Stimulated activated CD8-positive, alpha-beta memory T cell treated with anti-CD3 and anti-CD28 coated beads, Interleukin-4, amount 100 ng/mL, for 48 hours (primary cell): ENCODE data around the gene FBXO44.

Experiments used
- DNase-seq: peaks from one replicate; pipeline ENCODE4 v3.0.0-alpha.2; 2020

The FBXO44 gene

GRCh38 chr1:11664336-11665065, 9.8 kb downstream of the FBXO44 start:
- DNase-seq = peak; percentile 74

DNA sequence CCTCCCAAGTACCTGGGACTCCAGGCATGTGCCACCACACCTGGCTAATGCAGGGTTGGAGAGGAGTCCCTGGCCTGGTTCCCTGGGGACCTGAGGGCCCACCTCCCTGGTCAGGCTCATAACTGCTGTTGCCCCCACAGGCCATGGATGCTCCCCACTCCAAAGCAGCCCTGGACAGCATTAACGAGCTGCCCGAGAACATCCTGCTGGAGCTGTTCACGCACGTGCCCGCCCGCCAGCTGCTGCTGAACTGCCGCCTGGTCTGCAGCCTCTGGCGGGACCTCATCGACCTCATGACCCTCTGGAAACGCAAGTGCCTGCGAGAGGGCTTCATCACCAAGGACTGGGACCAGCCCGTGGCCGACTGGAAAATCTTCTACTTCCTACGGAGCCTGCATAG, 13.8 kb downstream of the FBXO44 start:
- no peak for DNase-seq

GRCh38 chr1:11670747-11671146, 16.1 kb downstream of the FBXO44 start:
- no peak for DNase-seq

- no peak for DNase-seq
Measured at GRCh38 chr1:11671205-11671543, 16.5 kb downstream of the FBXO44 start.

DNA sequence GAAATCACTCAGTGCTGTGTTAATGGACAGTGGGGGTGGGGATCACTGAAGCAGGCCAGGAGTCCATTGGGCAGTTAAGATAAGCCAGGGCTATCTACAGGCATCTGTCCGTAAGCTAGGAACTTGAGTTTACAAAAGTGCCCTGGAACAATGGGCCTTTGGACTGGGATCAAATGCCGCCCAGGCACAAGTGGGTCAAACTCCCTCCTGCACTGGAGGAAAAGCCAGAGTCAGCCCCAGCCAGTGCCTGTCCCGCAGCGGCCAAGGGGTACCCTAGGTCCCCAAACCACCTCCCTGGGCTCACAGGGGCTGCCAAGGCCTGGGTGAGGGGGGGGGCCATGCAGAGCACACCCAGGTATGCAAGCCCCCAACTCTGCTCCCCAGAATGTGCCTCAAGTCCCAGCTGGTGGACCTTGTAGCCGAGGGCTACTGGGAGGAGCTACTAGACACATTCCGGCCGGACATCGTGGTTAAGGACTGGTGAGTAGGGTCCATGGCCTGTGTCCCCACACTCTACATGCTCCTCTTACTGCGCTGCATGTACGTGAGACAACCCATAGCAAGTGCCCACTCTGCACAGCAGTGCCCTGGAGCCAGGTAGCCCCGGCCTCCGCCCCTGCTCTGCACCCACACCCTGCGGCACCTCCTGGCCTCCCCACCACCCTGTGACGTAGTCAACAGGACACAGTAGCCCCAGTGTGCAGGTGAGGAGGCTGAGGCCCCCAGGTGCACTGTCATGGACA, 17.0 kb downstream of the FBXO44 start:
- DNase-seq = no peak

DNA sequence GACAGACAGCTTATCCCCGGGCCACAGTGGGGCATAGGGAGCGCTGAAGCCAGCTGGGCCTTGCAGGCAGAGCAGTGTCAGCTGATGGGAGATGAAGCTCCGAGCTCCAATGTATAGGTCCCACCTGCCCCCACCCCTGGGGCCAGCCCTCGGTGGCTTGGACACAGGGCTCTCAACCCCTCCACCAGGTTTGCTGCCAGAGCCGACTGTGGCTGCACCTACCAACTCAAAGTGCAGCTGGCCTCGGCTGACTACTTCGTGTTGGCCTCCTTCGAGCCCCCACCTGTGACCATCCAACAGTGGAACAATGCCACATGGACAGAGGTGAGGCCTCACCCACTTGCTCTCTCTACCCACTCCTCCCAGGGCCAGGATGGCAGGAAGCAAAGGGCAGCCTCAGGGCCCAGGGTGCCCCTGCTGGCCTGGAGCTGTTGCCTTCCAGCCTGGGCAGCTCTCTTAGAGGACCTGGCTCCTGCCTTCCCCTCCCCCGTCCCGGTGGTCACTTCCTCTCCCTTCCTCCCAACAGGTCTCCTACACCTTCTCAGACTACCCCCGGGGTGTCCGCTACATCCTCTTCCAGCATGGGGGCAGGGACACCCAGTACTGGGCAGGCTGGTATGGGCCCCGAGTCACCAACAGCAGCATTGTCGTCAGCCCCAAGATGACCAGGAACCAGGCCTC, 18.6 kb downstream of the FBXO44 start:
- no peak for DNase-seq

DNA sequence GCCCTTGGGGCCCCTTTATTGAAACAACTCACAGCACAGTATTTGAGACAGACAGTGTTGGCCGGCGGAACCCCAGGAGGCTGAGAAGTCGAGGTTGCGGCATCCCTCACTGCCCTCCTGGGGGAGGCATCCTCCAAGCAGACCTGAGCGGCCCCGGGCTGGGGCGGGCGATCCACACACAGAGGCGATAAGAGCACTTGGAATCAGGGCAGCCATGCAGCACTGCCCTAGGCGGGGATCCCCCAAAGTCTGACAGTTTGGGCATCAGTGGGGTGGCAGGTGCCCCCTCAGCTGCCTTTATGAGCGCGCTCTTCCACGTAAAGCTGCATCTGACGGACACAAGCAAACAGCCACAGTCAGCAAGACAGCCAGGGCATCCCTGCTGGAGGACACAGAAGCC, 19.8 kb downstream of the FBXO44 start:
- DNase-seq = no peak

DNA sequence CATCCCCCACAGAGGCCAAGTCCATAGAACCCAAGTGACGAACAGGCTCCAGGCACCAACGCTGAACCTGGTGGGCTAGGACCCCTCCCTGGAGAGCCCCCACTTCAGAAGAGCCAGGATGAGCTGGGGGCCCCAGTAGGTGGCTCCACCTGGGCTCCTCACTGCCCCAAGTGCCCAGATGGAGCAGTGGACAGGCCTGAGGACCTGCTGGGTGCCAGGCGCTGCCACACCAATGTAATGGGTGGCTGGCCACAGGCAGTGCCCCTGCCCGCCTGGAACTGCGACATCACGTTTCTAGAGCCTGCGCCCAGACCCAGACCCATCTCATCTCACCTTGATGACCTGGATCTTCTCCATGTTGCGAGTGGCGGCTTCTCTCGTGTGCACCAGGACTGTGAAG, 20.6 kb downstream of the FBXO44 start:
- no peak for DNase-seq

- no peak for DNase-seq
Measured at GRCh38 chr1:11676386-11677103, 21.9 kb downstream of the FBXO44 start.

DNA sequence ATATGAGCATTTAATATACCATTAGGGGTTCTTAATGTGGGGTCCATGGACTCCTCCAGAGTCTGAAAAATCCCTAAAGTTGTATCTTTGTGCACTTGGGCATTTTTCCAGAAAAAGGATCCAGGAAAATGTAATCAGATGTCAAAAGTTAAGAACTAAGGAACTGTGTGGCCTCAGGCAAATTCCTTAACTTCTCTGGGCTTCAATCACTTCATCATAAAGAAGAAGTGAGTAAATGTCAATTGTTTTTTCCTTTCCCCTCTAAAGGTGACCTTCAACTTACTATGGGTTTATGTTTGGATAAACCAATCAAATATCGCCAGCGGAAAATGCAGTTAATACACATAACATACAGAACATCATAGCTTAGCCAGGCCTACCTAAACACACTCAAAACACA, 23.8 kb downstream of the FBXO44 start:
- no peak for DNase-seq

GRCh38 chr1:11680270-11681070, 25.8 kb downstream of the FBXO44 start:
- DNase-seq = no peak

- peak; percentile 95 for DNase-seq
Measured at GRCh38 chr1:11681071-11681771, 26.5 kb downstream of the FBXO44 start, which contains the start of gene MAD2L2. TSS of gene MAD2L2 (minus strand) at chr1:11681148. CDS start at chr1:11680601, 547 bp downstream.

DNA sequence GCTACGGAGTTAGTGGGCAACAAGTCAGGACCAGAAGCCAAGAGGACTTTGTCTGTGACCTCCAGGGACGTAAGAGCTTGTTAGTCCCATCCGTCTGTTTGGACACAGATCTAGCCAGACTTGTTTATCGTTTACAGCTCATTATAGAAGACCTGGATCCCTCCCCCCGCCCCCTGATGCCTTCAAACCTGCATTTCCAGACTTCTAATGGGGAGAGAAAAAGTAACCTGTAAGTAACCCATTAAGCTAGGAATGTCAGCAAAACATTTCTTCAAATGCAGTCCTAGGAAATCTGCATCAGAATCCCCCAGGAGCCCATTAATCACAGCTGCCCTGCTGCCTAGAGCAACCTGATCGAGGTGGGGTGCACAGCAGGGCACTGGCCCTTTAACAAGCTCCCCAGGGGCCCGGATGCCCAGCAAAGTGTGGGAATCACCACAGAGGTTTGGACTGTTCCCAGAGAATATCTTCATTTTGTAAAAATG, 27.7 kb downstream of the FBXO44 start:
- no peak for DNase-seq

- DNase-seq = no peak
Measured at GRCh38 chr1:11682799-11683198, 28.1 kb downstream of the FBXO44 start.

- DNase-seq = no peak
Measured at GRCh38 chr1:11684070-11684469, 29.4 kb downstream of the FBXO44 start.

- no peak for DNase-seq
Measured at GRCh38 chr1:11685210-11685752, 30.6 kb downstream of the FBXO44 start.

GRCh38 chr1:11688506-11688905, 33.8 kb downstream of the FBXO44 start:
- DNase-seq = no peak

DNA sequence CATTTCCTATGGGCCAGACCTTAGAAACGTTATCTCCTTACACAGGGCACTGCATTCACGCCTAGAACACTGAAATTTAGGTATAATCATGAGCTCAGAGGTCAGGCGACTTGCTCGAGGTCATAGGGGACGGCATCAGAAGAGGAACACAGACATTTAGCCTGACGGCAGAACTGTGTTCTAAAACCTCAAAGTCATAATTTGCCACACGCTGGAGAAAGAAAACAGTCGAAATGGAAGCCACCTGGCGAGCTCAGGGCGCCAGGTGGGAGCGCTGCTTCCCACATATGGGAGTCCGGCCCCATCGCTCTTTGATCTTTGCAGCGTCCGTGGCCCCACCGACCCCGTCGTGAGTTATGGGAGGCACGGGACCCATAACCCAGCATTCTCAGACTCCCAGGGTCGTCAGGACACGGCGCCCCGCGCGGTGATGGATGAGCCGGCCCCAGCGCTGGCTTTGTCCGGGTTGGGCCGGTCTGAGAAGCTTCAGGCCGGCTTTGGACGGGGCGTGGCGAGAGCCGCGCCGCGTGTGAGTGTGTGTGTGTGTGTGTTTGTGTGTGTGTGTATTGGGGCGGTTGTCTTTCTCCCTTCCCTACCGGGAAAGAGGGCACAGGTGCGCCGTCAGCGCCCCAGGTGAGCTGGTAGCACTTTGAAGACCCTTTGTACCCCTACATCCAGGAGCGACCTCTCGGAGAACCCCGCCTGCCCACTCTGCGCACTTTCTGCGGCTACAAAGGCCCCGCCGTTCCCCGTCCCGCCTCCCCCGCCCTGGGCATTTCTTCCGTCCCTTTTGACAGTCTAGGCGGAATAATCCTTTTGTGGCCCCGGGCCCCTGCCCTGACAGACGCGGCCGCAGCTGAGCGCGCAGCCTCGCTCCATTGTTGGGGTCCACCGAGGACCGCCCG, 36.0 kb downstream of the FBXO44 start:
- DNase-seq = no peak

GRCh38 chr1:11691302-11691914, 36.7 kb downstream of the FBXO44 start, which contains the start of gene DRAXIN:
TSS of gene DRAXIN (plus strand) at chr1:11691710. CDS start at chr1:11706259, 14,549 bp downstream.
- no peak for DNase-seq
